Adrenal gland (tissue), 5 donors: ENCODE results near the gene LARP1.

Experiments
- POLR2A ChIP-seq, 2 donors: fragments of 450-650 bp; IDR thresholded peaks; one replicate each; pipeline ENCODE4 v1.6.1; 2017; ENCODE audit warnings: antibody characterized with exemption in 2 of 2, mild to moderate bottlenecking in 2 of 2, moderate library complexity in 1 of 2
- TF ChIP-seq, protein P1 (sequence below), 6 experiments: fragments of 450-650 bp in 4 of 6; fragments of 200-600 bp in 2 of 6; sonication (generic) in 1 of 6; IDR thresholded peaks; 1 replicate in 5 of 6; 2 replicates in 1 of 6; pipeline versions ENCODE4 v1.5.1 to v1.8.0; 2016 to 2021; ENCODE audit warnings: antibody characterized with exemption in 6 of 6, mild to moderate bottlenecking in 2 of 6, moderate library complexity in 1 of 6
- donor health status: DM: no; HTN: no; CAD: no.

- no peak for TF ChIP-seq POLR2A (IDR thresholded peaks at IDR 0.05)
- TF ChIP-seq, protein P1, sequence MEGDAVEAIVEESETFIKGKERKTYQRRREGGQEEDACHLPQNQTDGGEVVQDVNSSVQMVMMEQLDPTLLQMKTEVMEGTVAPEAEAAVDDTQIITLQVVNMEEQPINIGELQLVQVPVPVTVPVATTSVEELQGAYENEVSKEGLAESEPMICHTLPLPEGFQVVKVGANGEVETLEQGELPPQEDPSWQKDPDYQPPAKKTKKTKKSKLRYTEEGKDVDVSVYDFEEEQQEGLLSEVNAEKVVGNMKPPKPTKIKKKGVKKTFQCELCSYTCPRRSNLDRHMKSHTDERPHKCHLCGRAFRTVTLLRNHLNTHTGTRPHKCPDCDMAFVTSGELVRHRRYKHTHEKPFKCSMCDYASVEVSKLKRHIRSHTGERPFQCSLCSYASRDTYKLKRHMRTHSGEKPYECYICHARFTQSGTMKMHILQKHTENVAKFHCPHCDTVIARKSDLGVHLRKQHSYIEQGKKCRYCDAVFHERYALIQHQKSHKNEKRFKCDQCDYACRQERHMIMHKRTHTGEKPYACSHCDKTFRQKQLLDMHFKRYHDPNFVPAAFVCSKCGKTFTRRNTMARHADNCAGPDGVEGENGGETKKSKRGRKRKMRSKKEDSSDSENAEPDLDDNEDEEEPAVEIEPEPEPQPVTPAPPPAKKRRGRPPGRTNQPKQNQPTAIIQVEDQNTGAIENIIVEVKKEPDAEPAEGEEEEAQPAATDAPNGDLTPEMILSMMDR (IDR thresholded peaks at IDR 0.05): no peak
Measured at GRCh38 chr5:154758493-154758892, 3.3 kb downstream of the LARP1 start.
